NCI-H2029 (cell line): ENCODE measurements around the gene PTPN5.
"Not testable (repeated sequence)": the region's sequence is repeated elsewhere in the genome, so short reads cannot be mapped to it uniquely, and the experiment has no call there.

Experiments used
- DNase-seq: peaks from one replicate; lab custom pipeline; 2025; lab: John Stamatoyannopoulos, UW

PTPN5 gene

DNA sequence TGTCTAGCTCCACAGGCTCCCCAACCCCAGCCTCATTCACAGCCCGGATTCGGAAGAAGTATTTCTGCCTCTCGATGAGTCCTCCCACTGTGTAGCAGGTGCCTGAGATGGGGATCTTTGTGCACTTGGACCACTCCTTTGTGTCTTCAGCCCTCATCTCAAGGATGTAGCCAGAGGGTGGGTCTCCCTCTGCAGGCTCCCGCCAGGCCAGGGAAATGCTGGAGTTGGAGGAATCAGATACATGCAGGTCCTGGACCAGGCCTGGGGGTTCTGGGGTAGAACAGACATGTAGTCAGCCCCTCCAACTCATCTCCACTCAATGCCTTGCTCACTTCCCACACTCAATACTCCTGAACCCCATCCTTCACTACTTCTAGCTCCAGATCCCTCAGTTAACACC lies 82.2 kb downstream of the PTPN5 start:
- DNase-seq = no peak

GRCh38 chr11:18707811-18708340 lies 83.7 kb downstream of the PTPN5 start:
- no peak for DNase-seq

- peak; percentile 80 for DNase-seq
These were observed 85.0 kb downstream of the PTPN5 start for GRCh38 chr11:18706330-18707243.

- no peak for DNase-seq
These were observed 85.8 kb downstream of the PTPN5 start for GRCh38 chr11:18705651-18706281.

- peak; percentile 70 for DNase-seq
These were observed 86.9 kb downstream of the PTPN5 start for GRCh38 chr11:18704698-18705097.

DNA sequence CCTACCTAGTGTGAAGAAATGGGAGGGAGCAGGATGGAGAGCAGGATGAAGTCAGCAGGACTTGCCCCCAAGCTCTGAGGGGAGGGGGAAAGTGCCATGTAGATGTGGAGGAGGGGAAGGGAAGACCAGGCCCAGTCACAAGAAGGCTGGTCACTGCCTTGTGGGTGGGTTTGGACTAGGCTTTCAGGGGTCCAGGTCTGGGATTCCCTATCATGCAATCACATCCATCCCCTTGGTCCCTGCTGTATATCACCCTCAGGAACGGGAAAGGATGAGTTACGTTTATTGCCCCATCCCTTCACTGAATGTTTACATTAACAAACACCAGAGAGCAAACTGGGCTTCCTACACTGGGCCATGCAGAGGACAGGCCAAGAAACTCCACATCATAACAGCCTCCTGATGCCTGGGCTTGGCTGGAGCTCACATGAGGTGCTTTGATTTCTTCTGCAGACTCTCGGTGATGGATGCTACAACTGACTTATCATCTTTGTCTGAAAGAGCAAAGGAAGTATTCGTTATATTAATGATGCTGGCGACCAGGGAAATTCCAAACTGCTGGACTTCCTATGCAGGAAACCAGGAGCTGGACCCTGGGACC lies 87.5 kb downstream of the PTPN5 start:
- DNase-seq = no peak

DNA sequence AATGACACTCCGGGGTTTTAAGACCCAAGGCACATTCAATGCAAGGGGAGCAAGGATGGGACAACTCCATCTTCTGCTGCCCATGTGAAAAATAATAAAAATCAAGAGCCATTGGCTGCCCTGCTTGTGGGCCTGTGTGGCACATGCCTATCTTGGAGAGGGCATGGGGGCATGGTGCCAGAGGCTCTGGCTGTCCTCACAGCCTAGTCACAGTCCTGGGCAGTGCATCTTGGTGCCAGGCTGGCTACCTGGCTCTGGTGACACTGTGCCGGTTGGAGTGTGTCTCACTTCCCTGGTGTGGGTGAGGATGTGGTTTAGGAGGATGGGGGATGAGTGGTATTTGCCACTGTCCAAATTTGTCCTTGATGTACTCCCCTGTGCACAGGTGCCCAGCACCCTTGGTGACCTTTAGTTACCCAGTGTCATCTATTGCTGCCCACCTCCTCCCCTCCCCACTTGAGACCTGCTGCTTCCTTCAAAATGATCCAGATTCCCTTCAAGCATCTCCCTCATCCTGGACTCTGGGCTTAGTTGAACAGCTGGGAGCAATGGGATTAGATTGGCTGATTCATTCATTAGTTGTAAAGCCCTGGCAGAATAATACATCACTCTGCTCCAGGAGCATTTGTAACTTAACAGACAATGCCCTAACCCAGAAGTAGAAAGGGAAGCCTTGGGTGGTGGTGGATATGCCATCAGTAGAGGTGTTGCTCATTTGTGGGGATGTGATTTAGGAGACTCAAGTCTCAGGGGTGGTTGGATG lies 88.4 kb downstream of the PTPN5 start:
- no peak for DNase-seq

GRCh38 chr11:18701614-18702216 lies 89.9 kb downstream of the PTPN5 start:
- DNase-seq = no peak

GRCh38 chr11:18700872-18701271 lies 90.7 kb downstream of the PTPN5 start:
- DNase-seq = no peak

GRCh38 chr11:18700375-18700774 lies 91.2 kb downstream of the PTPN5 start:
- DNase-seq = no peak

DNA sequence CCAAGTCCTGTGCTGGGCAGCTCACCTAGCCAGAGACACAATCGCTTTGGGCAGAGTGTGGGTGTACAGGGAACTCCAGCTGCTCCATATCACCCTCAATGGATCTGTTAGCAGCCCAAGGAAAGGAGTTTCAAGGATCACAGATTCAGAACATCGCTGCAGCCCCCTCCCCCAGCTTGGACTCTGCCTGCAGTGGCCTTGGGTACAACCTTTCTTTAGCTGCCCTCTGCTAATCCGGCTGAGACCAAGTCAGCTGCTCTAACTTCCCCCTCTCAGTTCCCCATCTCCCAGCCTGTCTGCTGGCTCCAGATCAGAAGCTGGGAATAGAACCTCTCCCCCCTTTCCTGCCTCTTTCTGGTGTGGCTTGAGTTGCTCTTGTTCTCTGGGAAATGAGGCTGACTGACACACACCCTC lies 91.7 kb downstream of the PTPN5 start:
- DNase-seq = no peak

- DNase-seq = no peak
These were observed 92.4 kb downstream of the PTPN5 start for GRCh38 chr11:18699269-18699596.

DNA sequence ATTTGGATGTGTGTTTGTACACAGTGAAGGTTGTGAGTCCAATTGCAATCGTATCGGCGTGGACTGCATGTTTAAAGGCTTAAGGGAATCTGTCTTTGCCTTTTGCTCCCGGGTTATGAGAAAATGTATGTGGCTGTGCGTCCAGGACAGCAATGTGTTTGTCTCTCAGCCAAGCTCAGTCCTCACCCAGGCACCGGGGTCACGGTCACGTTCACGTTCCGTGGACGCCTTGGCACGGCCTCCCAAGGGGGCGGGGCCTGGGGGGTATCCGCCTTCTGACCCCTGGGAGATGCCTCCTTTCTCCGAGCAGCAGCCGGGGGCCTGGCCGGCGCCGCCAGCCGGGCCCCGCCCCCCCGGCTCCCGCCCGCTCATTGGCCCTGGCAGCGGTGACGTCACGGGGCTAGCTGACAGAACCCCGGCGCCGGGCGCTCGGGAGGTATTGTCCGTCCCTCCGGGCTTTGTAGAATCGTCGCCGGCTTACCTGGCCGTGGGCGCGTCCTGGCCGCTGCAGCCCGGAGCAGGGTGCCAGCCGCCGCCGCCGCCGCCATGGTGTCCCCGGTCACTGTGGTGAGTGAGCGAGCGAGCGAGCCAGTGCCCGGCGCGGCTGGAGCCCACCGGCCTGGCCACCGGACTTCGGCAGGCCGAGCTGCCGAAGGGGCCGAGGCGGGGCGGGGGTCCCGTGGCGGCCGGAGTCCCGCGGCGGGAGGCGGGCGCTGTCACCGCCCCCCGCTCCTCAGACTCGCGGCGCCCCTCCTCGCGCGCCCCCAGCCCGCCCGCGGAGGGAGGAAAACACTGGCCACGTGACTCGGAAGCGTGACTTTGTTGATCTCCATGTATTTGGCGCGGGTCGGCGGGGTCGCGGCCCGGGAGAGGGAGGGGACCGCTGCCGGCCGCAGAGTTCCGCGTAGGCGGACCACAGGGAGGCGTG lies 93.0 kb downstream of the PTPN5 start, which contains the start of gene TMEM86A:
TMEM86A (plus strand) TSS at position 439 of the 928 bp plus-strand sequence; CDS start at position 547, 108 bp downstream.
- peak; percentile 86 for DNase-seq

DNA sequence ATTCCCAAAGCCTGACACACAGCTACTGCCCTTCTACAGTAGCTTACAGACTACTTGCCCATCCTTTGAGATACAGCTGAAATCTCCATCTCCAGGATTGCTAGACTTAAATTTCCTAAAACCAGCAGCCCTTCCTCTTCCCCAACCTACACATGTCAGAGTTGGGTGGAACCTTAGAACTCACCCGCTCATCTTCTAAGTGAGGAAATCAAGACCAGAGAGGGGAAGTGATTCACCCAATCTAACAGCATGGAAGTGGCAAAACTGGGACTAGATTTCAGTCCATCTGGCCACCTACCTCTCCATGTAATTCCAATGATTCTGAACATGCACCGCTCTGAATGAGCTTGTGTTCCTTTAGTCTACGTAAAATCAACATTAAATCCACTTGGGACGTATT lies 94.0 kb downstream of the PTPN5 start:
- no peak for DNase-seq

GRCh38 chr11:18696638-18697225 lies 94.9 kb downstream of the PTPN5 start:
- DNase-seq = no peak

DNA sequence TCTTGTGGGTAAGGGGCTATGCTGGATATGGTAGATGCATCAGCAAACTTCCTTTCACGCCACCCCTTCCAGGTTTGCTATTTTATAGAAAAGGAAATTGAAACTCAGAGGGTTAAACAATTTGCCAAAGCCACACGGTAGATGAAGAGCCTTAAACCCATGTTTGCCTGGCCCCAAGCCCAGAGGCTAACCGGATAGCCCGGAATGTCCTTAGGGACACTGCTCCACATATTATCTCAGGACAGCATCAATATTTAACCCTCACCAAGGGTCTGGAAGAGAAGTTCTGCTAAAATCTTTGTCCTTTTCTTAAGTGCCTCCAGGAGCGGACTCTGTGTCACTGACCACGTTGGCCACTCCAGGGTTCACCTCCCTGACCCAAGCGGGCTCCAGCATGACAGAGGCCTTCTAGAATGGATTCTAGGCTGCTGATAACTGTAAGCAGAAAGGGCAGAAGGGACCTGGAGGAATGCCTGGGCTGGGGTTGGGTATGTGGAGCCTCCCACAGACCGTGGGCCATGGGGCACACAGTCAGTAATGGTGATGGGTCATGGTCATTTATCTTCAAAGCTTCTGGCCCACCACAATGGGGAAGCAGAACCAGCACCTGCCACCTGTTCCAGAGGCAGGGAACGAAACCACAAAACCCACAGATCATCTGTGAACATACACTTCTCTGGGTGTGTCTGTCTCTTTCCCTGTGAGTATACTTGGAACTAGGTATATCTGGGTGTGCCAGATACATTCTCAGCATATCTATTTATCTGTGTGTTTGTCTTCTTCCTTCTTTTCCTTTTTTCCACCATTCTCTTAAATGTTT lies 98.4 kb downstream of the PTPN5 start:
- peak; percentile 55 for DNase-seq

- not testable (repeated sequence) for DNase-seq
These were observed 100.0 kb downstream of the PTPN5 start for GRCh38 chr11:18691467-18692140.

GRCh38 chr11:18684267-18684666 lies 107.3 kb downstream of the PTPN5 start:
- no peak for DNase-seq

GRCh38 chr11:18682466-18682865 lies 109.1 kb downstream of the PTPN5 start:
- DNase-seq = no peak
